Stimulated activated CD8-positive, alpha-beta memory T cell treated with anti-CD3 and anti-CD28 coated beads, Interleukin-15, amount 100 ng/mL, for 24 hours (primary cell): ENCODE measurements around the gene ANTXR2.

Source experiments
- DNase-seq: peaks from one replicate; pipeline ENCODE4 v3.0.0-alpha.2; 2020; ENCODE audit warnings: low read depth

Gene ANTXR2

DNA sequence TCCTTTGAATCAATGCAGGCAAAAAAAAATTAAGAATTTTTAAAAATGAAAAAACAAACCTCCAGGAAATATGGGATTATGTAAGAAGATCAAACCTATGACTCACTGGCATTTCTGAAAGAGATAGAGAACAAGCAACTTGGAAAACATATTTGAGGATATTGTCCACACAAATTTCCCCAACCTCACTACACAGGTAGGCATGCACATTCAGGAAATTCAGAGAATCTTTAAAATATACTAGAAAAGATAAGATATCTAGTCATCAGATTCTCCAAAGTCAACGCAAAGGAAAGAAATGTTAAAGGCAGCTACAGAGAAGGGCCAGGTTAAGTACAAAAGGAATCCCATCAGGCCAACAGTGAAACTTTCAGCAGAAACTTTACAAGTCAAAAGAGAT is 85.6 kb downstream of the ANTXR2 start:
- no peak for DNase-seq

- no peak for DNase-seq
These were observed 89.6 kb downstream of the ANTXR2 start for GRCh38 chr4:79983431-79983830.

DNA sequence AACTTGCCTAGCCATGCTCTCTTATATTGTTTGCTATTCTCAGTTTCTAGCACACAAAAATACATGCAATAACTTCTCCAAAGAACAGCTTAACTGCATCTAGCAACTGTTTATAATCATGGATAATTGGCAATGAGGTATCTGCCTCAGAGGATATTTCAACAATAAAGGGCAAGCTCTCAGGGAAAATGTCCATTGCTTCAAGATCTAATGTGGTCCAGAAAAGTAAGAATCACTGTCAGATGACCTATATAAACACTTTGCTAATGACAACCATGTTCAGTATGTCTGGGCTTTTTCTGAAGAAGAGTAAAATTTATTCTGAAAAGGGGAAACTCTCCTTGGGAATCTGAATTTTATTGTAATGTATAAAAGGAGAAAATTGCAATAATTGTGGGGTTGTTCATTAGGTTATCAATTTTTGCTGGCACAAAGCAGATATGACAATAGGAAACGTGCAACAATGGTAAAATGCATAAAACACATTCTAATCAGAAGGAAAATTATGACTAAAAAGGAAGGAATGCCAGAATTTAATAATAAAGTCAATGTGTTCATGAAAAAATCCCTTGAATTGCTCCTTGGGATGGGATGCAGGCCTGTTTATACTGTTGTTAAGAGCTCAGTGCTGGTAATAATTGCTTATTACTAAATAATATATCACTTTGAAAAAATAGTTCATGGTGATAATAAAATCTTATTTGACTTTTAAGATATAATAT is 90.3 kb downstream of the ANTXR2 start:
- no peak for DNase-seq

GRCh38 chr4:79980448-79980847 is 92.6 kb downstream of the ANTXR2 start:
- no peak for DNase-seq

- no peak for DNase-seq
These were observed 93.1 kb downstream of the ANTXR2 start for GRCh38 chr4:79979785-79980437.

DNA sequence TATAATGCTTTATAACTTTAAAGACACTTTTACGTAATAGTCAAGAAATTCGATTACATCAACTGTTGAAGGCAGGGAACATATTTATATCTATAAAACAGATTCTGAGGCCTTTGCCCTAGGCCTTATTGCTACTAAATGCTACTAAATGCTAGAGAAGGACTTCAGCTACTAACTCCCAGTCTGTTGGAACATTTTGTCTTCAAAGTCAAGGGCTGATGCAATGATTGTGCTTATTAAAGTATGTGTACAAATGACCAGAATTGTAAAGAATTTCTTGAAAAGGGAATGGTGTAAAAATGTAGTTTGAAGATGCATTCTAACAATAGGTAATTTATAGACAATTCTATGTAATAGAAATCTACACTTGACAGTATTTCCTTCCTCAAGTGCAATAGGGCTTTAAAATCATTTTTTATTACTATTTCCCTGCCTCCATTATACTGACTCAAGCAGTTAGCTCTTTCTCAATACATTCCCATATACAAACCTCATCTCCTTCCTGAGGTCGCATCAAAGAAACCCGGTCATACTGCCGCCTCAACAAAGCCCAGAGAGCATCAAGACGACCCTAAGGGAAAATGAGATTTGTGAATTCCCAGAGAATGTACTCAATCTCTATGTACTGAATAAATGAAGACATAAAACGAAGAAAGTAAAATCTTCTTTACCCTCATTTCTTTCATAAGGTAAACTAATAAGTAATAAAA is 95.7 kb downstream of the ANTXR2 start:
- no peak for DNase-seq

DNA sequence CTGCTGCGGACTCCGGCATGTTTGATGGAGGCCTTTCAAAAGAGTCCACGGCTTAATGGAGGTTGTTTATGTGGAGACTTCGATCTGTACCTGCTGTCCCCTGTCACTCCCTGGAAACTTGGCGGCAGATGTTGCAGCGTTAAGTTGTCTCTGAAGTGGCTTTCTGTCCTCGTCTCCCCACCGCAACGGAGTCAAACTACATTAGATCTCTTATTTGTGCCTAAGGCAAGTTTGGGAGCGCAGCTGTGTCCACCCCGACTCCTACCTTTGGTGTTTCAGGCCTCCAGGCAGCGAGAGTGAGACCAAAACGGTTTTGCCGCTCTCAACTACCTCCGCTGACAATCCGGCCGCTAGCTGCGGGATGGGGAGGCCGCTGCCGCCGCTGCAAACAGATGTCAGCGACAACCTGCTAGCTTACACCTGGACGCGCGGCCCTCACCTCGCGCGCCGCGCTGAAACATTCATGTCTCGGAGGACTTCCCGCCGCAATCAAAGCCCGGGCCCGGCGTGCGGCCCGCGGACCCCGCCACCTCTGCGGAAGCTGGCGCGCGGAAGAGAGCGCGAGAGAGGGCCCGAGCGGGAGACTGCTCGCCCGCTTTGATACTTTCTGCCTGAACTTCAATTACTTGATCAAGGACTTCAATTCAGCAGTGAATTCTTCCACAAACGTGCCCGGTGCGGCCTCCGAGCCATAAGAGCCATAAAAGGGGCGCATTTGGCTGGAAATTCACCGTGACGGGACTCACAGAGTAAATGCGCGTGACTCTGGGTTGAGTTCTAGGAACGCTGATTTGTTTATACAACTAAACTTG is 108.4 kb downstream of the ANTXR2 start:
- DNase-seq = no peak

DNA sequence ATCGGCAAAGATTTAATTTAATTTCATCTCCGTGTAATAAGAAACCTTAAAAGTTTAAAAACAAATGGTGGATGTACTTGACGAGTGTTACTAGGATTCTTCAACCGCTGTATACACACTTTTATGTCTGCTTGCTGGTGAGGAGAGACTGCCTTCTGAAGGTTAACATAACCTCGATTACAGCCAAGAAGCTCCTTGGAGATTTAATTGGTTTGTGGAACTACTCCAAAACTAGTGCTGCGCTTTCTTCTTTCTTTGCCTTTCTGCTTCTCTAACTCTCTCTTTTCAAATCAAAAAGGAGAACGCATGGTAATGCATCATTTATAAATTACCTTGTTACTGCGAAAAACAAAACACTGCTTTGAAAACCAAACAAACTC is 109.0 kb downstream of the ANTXR2 start:
- DNase-seq = no peak

DNA sequence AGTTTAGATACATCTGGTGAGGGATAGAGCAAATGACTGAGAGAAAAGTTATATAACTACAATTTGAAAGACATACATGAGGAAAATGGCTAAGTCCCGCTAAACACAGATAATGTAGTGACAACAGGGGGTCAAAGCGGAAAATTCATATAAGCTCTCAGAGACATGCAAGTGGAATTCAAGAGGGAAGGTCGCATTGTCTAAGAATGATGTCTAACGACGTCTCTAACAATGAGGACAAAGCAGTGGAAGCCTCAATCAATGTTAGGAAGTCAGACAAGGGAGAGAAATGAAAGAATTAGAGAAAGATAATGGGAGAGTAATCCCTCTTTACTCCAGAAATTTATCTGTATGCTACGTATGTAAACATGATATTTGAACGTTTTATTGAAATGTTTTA is 113.4 kb downstream of the ANTXR2 start:
- no peak for DNase-seq

DNA sequence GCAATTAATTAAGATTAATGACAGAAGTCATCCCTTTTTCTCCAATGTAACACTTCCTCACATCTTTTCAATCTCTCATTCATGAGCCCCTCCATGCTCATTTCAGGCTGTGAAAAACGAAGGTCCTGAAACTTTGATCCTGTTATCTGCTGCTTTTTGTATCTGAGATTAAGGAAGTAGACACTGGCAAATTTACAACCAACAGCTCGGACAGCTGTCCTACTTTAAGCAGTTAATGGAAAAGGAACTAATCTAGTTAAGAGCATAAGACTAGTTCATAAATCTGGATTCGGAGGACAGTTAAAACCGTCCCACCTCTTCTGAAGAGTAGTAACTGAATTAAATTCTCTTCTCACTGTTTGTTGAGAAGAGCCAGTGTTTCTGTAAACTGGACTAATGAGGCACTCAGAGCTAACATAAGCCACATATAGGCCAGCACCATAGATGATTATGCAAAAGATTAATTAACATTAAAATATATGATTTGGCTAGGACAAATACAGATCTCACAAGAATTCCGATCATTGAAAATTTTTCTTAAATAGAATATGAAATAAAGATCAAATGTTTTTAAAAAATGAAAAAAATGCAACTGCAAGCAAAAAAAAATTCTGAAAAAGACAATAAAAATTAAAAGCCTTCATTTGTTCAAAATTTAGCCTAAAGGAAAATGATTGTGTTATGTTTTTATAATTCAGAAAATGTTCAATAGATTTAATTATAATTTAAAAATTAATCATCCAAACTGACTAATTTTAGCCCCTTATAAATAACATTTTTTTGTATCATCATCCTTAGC is 114.4 kb downstream of the ANTXR2 start:
- DNase-seq = no peak

- no peak for DNase-seq
These were observed 123.9 kb downstream of the ANTXR2 start for GRCh38 chr4:79949178-79949577.

- DNase-seq = no peak
These were observed 124.3 kb downstream of the ANTXR2 start for GRCh38 chr4:79948739-79949138.

DNA sequence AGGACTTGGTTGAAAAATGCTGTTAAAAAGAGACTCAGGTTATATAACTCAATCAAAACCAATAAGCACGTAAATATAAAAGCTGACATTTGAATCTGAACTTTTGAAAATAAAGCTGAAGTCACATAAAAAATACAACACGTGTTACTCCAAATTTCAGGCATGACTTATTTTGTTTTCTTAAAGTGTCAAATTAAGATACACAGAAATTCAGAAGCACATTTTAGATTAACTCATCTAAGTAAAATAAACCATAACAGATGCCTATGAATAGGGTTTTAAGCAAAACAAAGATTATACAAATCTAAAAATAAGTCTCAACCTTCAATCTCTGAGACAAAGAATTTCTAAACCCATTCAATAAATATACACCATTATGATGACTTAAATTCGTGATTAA is 124.8 kb downstream of the ANTXR2 start:
- no peak for DNase-seq

DNA sequence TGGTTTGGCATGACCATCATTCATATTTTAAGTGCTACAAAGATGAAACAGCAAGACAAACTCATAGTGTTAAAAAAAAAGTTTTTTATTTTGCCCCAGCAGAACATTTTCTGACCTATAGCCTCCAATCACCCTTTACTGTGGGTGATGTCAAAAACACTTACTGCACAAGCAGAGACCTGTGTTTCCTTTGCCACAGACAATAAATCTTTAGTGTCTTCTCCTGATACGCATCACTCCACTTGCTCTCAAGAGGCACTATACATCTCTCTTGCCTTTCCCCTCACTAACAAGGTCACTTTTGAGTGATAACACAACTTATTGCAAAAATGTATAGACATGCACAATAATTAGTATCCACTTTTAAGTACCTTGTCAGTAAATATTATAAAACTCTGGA is 125.6 kb downstream of the ANTXR2 start:
- DNase-seq = no peak

GRCh38 chr4:79935274-79935673 is 137.8 kb downstream of the ANTXR2 start:
- DNase-seq = no peak

DNA sequence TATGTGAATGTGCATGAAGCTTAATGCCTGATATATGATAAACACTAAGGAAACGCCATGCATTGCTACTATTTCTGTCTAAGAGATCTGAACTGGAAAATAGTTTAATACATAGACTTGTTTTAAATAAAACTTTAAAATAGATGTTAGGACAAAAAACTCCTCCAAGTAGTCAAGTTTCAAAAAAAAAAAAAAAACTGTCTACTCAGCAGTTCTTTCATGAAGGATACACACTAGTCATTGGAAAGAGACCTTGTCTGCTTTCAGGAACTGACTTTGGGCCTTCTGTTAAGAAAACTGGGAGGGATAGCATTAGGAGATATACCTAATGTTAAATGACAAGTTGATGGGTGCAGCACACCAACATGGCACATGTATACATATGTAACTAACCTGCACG is 138.4 kb downstream of the ANTXR2 start:
- no peak for DNase-seq

DNA sequence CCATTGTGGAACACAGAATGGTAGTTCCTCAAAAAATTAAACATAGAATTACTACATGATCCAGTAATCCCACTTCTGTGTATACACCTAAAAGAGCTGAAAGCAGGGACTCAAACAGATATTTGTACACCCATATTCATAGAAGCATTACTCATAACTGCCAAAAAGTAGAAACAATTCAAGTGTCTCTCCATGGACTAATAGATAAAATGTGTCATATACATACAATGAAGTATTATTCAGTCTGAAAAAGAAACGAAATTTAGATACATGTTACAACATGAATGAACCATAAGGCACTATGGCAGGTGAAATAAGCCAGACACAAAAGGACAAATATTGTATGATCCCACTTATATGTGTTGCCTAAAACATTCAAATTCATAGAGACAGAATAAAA is 145.1 kb downstream of the ANTXR2 start:
- DNase-seq = no peak

GRCh38 chr4:79923281-79923680 is 149.7 kb downstream of the ANTXR2 start:
- DNase-seq = no peak

DNA sequence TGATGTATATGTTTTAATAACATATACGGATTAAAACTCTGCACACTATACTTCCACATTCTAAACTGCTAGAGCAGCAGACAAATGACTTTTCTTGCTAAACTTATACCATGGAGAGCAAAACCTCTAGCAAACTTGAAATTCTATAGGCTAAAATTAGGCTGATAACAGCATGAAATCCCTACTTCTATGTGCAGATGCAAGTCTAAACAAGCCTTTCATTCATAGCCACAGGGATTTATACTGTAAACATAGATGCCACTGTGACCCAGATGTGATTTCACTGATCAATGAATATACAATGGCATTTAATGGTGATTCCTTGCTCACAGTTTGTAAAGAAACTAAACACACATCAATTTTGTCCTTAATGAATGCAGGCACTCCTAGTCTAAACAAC is 151.0 kb downstream of the ANTXR2 start:
- no peak for DNase-seq

- no peak for DNase-seq
These were observed 152.7 kb downstream of the ANTXR2 start for GRCh38 chr4:79920163-79920853.

- DNase-seq = no peak
These were observed 154.7 kb downstream of the ANTXR2 start for GRCh38 chr4:79918292-79918691.
